Endodermal cell (in vitro differentiated cells): ENCODE data around the gene R3HDM1. TPM values are rescaled to one million over a fixed set of nuclear protein-coding genes. Genes with fewer than 3 reads are reported as not detected.
A peak's percentile ranks its signal among the peaks of the same experiment; 100 is the strongest.

Experiments
- DNase-seq: peaks from one replicate; pipeline ENCODE4 v3.0.0-alpha.2; 2017
- H3K27ac ChIP-seq: 2 replicates; pipeline ENCODE4 v1.5.1; 2013; ENCODE audit warnings: mild to moderate bottlenecking, low read depth, low read length, moderate library complexity
- H3K27me3 ChIP-seq: 2 replicates; pipeline ENCODE4 v1.6.1; 2013; ENCODE audit warnings: mild to moderate bottlenecking, low read length, moderate library complexity; ENCODE audit not compliant: insufficient read depth, control insufficient read depth, poor library complexity, severe bottlenecking
- H3K36me3 ChIP-seq: 2 replicates; pipeline ENCODE4 v1.7.0; 2013; ENCODE audit warnings: mild to moderate bottlenecking, low read length, moderate library complexity; ENCODE audit not compliant: control insufficient read depth, insufficient read depth
- H3K4me1 ChIP-seq: one replicate; pipeline ENCODE4 v1.7.0; 2013; ENCODE audit warnings: low read length; ENCODE audit not compliant: control insufficient read depth, insufficient read depth
- H3K4me3 ChIP-seq: 2 replicates; pipeline ENCODE4 v1.5.1; 2013; ENCODE audit warnings: mild to moderate bottlenecking, low read length, moderate library complexity
- H3K9ac ChIP-seq: 2 replicates; pipeline ENCODE4 v1.6.1; 2013; ENCODE audit warnings: mild to moderate bottlenecking, low read length, moderate library complexity; ENCODE audit not compliant: poor library complexity, severe bottlenecking; ENCODE audit errors: extremely low read depth
- H3K9me3 ChIP-seq: 2 replicates; pipeline ENCODE4 v1.6.1; 2013; ENCODE audit warnings: mild to moderate bottlenecking, low read length, moderate library complexity; ENCODE audit not compliant: control insufficient read depth
- H3K27ac Mint-ChIP-seq: 2 replicates; pipeline ENCODE4 v1.8.0; 2020; ENCODE audit warnings: mixed read lengths
- H3K27me3 Mint-ChIP-seq: 2 replicates; pipeline ENCODE4 v1.8.0; 2021; ENCODE audit warnings: mild to moderate bottlenecking, mixed read lengths; ENCODE audit not compliant: insufficient read depth
- H3K36me3 Mint-ChIP-seq: 2 replicates; pipeline ENCODE4 v1.8.0; 2020; ENCODE audit warnings: low read depth, mixed read lengths
- H3K4me1 Mint-ChIP-seq: 2 replicates; pipeline ENCODE4 v1.8.0; 2020; ENCODE audit warnings: mixed read lengths
- H3K4me3 Mint-ChIP-seq: 2 replicates; pipeline ENCODE4 v1.8.0; 2020; ENCODE audit warnings: mild to moderate bottlenecking, moderate library complexity, mixed read lengths
- H3K9me3 Mint-ChIP-seq: 2 replicates; pipeline ENCODE4 v1.8.0; 2020; ENCODE audit warnings: mild to moderate bottlenecking, mixed read lengths
- WGBS, 2 experiments: methylation state at CpG; one replicate each; pipeline versions ENCODE4 v1.1.5 to v1.1.7; 2013; ENCODE audit warnings: missing lambda C conversion rate in 2 of 2, mixed read lengths in 1 of 2; ENCODE audit not compliant: insufficient coverage in 1 of 2, insufficient read length in 1 of 2; 5-methylcytosine and 5-hydroxymethylcytosine counted together
- total RNA-seq, 2 donors: library from RNA; stranded (reverse); fragmentation: NEBNext Ultra II Directional in 1 of 2; extraction: Animal tissue kit (Norgen Biotek cat#: 25700) in 1 of 2; gene quantifications; 2 replicates in 1 of 2; 3 replicates in 1 of 2; pipeline ENCODE4 v1.2.1, GENCODE V29; 2021
- TF ChIP-seq, protein P1 (sequence below): fragments of 200-600 bp; sonication (generic); conservative IDR thresholded peaks from 2 replicates; pipeline ENCODE4 v1.5.0; 2021; ENCODE audit warnings: antibody characterized with exemption, mild to moderate bottlenecking

Gene R3HDM1
- total RNA-seq, 2 donors from 2014 or later, result 52.6 to 67.0 TPM

DNA sequence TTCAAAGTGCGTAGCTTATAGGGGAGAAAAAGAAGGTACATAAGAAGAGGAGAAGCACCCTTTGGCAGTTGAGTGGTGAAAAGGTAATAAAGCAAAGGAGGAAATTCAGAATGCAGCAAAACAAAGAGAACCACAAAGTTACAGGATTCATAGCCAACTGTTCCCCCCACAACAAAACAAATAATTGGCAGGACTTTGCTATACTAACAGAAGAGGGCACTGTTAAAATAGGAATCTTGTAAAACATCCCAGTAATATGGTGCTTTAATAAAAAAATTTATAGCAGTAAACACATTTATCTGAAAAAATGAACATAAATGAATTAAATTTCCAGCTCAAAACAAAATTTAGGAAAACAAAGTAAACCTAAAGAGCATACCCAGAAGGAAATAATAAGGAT, 42.3 kb downstream of the R3HDM1 start:
- Mint-ChIP-seq H3K27ac (no peak overlapping the region), H3K4me1 (no peaks in the 10 kb centered on the region), H3K4me3 (no peak overlapping the region), H3K36me3 (peaks cover 15% of the 10 kb centered on the region), H3K9me3 (no peaks in the 10 kb centered on the region), H3K27me3 (no peaks in the 10 kb centered on the region)
- WGBS, 2 experiments, result 96 to 100% methylated on average over 1 of the region's 1 CpG
- no peak overlapping the region for H3K27ac ChIP-seq
- H3K9me3 ChIP-seq, result no peaks in the 10 kb centered on the region
- H3K27me3 ChIP-seq, result no peaks in the 10 kb centered on the region
- DNase-seq, result no peak
- TF ChIP-seq, protein P1, sequence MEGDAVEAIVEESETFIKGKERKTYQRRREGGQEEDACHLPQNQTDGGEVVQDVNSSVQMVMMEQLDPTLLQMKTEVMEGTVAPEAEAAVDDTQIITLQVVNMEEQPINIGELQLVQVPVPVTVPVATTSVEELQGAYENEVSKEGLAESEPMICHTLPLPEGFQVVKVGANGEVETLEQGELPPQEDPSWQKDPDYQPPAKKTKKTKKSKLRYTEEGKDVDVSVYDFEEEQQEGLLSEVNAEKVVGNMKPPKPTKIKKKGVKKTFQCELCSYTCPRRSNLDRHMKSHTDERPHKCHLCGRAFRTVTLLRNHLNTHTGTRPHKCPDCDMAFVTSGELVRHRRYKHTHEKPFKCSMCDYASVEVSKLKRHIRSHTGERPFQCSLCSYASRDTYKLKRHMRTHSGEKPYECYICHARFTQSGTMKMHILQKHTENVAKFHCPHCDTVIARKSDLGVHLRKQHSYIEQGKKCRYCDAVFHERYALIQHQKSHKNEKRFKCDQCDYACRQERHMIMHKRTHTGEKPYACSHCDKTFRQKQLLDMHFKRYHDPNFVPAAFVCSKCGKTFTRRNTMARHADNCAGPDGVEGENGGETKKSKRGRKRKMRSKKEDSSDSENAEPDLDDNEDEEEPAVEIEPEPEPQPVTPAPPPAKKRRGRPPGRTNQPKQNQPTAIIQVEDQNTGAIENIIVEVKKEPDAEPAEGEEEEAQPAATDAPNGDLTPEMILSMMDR, result peak; percentile 22
- H3K36me3 ChIP-seq, result peaks cover 13% of the 10 kb centered on the region
- H3K4me1 ChIP-seq, result no peaks in the 10 kb centered on the region
- H3K9ac ChIP-seq, result no peak overlapping the region
- H3K4me3 ChIP-seq, result no peak overlapping the region

DNA sequence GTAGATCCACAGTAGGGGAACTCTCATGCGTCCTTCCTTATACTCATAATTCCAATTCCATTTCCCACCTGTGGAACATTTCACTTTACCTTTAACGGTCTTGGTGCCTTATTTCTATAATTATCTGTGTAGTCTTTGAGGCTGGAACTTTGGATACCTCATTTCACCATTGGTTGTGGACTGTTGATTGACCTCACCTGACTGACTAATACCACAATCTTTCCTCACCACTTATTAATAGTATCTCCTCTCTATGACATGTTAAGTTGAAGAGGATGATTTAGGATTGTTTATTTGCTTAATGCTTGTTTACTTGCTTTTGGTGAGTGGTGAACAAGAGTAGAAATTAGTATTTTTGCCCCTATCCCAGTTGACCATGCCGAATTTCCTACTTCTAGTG, 50.0 kb downstream of the R3HDM1 start:
- Mint-ChIP-seq H3K27ac (no peak overlapping the region), H3K9me3 (no peaks in the 10 kb centered on the region), H3K36me3 (peaks cover 2% of the 10 kb centered on the region), H3K4me3 (no peak overlapping the region), H3K27me3 (no peaks in the 10 kb centered on the region), H3K4me1 (peaks cover 6% of the 10 kb centered on the region)
- 86% methylated on average over 3 of the region's 3 CpGs; no CpG with 5 or more reads in 1 of the 2 experiments for WGBS, 2 experiments
- H3K27ac ChIP-seq, result no peak overlapping the region
- H3K36me3 ChIP-seq, result no peaks in the 10 kb centered on the region
- no peak overlapping the region for H3K4me3 ChIP-seq
- no peaks in the 10 kb centered on the region for H3K27me3 ChIP-seq
- no peaks in the 10 kb centered on the region for H3K9me3 ChIP-seq
- no peaks in the 10 kb centered on the region for H3K4me1 ChIP-seq
- H3K9ac ChIP-seq, result no peak overlapping the region
- DNase-seq, result no peak
- TF ChIP-seq, protein P1, result no peak

DNA sequence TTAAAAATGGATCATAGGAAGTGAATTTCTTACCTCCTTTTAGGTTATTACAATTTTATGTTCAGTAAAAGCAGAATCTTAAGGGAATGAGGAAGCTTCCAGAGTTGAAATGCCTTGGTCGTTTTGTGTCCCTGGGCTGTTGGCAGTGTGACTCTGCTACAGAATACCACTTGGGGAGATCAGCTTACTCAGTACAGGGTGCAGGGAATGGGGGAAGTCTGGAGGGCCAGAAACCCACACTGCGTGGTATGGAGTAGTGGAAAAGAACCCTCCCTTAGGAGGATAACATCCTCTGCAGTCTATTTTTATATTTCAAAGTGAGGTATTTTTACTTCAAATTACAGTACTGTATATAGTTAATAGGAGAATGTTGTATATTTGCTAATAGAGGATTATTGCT, 51.1 kb downstream of the R3HDM1 start:
- WGBS, 2 experiments, result 71 to 91% methylated on average over 1 to 2 of the region's 2 CpGs

More for the DNA sequence above, 51.1 kb downstream of the R3HDM1 start:
- H3K27ac Mint-ChIP-seq, result no peak overlapping the region
- Histone ChIP-seq H3K27me3 (no peaks in the 10 kb centered on the region), H3K4me3 (no peak overlapping the region), H3K9me3 (no peaks in the 10 kb centered on the region), H3K36me3 (no peaks in the 10 kb centered on the region), H3K4me1 (no peaks in the 10 kb centered on the region), H3K27ac (no peak overlapping the region), H3K9ac (no peak overlapping the region)
- H3K9me3 Mint-ChIP-seq, result no peaks in the 10 kb centered on the region
- H3K4me3 Mint-ChIP-seq, result no peak overlapping the region
- TF ChIP-seq, protein P1, result no peak
- peaks cover 2% of the 10 kb centered on the region for H3K36me3 Mint-ChIP-seq
- peaks cover 6% of the 10 kb centered on the region for H3K4me1 Mint-ChIP-seq
- H3K27me3 Mint-ChIP-seq, result no peaks in the 10 kb centered on the region
- DNase-seq, result no peak
